Kasumi-1 (cell line): Measurements from ENCODE around the gene PWP1.
A peak's percentile ranks its signal among the peaks of the same experiment; 100 is the strongest.

Source experiments
- DNase-seq, 2 experiments: peaks; one replicate each; lab custom pipeline; 2025; lab: John Stamatoyannopoulos, UW

The PWP1 gene

DNA sequence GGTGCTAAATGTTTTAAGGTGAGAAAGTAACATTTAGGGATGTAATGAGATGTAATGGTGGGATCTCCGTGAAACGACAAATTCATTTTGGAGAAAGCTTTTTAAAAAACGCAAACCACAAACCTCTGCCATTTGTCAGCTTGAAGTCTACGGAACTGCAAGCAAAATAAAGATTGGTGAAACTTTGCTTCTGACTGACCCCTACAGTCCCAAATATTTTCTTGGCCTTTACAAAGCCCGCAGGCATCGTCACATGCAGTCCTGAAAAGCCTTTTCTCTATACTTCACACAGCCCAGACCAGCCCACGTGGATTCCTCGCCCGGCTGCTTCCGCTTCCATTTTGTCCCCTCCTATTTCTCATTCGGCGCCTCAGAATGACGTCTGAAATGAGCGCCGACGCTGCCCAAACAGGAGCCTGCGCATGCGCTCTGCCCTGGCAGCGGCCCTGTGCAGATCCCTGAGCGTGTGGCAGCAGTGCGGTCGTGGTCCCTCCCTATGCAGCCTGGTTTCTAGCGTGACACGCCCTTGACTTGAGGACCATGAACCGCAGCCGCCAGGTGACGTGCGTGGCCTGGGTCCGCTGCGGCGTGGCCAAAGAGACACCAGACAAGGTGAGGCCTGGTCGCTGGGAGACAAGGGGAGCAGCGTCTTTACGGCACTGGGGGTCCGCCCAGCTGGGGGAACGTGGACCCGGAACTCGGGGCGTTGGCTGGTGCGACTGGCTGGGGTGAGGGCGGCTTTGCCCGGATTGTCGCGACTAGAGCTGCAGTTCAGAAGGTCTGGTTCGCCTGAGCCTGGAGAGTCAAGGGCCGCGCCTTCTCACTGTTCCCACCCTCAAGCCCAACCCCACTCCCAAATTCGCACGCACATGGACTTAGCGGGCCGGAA, at the start of gene PWP1:
PWP1 (plus strand) TSS at position 440 of the 889 bp plus-strand sequence; CDS start at position 541, 101 bp downstream.
- DNase-seq: peak; percentile 91 to 93

DNA sequence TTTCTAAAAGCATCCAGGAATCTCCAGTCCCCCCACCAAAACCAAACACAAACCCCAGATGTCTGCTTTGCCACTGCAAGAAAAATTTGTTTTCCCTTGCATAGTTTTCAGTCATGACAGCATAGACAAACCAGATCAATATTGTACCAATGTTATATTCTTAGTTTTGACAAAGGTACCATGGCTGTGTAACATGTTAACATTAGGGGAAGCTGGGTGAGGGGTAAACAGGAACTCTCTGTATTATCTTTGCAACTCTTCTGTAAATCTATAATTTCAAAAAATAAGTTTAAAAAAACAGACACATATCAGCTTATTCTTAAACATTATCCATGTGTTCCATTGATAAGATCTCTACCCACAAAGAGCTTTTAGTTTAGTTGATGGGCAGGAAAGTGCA, 44.4 kb upstream of the PWP1 start:
- no peak for DNase-seq

DNA sequence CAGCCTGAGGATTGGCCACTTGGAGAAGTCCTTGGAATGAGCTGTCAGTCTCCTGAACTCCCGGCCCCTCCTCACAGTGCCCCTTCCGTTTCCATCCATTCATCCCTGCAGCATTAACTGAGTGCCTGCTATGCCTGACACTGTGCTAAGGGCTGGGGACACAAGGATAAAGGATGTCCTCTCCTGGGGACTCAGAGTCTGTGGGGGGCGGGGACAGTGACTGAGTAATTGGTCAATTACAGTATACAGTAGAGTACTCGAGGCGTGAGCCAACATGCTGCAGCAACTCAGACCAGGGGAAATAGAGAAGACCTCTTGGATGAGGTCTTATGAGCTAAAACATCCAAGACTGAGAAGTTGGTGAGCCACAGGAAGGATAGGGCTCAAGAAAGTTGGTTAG, 43.4 kb upstream of the PWP1 start:
- DNase-seq: no peak

DNA sequence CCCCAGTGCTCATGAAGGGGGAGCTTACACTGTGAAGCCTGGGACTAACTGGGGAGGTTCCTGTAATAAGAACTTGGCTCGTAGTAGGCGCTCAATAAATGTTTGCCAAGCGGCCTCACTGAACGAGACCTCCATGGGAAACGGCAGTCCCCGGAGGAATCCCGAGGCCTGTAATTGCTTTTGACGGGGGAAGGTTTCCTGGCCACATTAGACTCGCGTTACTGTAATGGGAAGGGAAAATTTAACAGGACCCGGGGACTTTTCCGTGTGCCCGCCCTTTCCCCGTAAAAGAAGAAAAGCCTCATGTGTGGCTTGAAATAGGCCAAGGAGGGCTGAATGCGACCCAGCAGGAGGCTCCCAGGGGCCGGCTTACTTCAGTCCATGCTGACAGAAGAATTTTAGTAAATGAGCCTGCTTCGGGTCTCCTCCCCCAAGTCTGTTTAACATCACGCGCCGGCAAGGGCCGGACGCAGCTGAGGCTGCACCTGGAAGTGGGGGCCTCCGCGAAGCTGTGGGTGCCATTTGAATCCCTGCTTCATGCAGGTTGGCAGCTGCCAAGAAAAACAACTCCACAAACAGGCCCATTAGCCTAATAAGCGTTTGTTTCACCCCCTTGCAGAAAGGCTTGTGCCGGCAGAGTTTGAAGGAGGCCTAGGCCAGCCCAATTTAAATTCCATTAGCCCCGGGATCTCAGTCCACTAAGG, 39.8 kb upstream of the PWP1 start:
- DNase-seq: no peak

DNA sequence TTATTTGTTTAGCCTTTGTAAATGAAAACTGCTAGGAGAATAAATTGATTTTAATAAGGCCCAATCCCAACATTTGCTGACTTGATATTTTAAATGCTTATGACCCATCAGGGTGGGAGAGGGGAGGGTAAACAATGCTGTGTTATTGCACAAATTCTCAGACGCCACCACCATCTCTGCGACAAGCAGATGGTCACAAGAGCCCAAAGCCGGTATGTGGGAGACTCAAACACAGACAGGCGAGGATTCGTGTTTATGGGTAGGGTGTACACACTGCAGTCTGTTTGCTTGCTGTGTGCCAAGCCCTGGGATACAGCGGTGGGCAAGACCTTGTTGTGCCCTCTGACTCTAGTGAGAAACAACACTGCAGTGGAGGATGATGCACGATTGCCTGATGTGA, 39.2 kb upstream of the PWP1 start:
- DNase-seq: no peak

DNA sequence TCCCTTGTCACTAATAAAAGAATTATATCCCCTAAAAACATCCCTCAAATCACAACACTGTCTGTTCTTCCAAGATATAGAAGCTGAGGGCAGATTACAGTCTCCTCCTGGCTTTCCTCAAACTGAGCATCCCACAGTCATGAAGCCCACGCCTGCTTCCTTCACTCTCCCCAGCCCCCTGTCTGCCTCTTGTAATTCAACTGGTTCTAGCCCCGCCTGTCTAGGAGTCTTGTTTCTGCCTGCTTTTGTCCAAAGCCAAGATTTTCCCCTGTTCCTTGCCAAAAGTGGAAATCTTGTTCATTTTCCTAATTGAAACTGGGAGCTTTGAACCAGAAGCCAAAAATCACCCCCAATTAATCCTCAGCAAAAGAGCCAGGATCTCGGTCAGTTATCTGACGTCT, 35.9 kb upstream of the PWP1 start:
- DNase-seq: no peak

DNA sequence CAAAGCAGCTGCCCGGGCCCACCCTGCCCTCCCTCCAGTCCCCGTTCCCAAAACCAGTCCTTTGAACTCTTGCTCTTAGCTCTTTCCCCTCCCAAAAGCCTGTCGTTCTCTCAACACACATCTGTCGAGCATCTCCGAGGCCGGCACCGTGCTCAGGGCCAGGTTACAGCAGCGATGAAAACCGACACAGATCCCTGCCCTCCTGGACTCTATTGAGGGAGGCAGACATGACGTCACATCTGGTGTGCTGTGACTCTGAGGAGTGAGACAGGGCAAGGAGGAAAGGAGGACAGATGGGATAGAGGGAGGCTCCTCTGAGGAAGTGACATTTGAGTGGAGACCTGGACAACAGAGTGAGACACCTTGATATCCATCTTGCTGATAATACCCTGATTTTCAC, 34.6 kb upstream of the PWP1 start:
- no peak for DNase-seq

DNA sequence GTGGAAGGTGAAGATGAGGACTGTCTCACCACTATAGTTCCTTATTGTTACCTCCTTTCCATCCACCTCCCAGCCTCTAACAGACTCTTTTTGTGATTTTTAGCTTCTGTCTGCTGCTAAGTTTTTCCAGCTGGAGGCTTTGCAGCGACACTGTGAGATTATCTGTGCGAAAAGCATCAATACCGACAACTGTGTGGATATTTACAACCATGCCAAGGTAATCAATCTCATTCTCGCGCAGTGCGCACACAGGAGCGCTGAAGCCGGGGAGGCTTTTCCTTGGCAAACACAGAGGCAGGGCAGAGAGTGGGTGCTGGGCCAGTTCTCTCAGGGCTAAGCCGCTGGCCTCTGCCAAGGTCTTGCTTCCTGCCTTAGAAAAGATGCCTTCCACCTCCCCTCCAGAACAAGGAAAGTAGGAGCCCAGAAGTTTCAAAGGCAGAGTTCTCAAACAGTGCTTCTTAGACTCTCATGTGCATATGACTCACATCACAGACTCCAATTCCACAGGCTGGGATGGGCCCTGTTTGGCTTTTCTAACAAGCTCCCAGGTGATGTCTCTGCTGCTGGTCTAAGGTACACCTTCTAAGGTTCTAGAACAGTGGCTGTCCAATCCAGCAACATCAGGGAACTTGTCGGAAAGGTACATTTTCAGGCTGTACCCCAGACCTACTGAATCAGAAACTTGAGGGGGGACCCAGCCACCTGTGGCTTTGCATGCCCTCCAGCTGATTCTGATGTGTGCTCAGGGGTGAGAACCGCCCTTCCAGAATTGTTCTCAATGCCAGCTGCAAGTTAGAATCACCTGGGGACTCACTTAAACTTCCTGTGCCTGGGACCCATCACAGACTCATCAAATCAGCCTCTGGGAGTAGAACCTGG, 33.8 kb upstream of the PWP1 start:
- DNase-seq: no peak

DNA sequence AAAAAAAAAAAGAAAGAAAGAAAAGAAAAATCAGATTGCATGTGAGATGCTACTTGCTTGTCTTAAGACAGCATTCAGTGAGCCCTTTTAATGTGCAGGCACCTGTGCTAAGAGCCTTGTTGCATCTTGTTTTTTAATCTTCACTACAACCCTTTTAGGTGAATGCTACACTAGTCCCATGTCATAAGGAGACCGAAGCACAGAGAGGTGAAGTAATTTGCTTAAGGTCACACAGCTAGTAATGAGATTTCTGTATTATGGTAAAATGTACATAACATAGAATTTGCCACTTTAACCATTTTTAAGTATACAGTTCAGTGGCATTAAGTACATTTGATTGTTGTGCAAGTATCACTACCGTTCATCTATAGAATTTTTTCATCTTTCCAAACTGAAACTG, 32.1 kb upstream of the PWP1 start:
- DNase-seq: no peak

DNA sequence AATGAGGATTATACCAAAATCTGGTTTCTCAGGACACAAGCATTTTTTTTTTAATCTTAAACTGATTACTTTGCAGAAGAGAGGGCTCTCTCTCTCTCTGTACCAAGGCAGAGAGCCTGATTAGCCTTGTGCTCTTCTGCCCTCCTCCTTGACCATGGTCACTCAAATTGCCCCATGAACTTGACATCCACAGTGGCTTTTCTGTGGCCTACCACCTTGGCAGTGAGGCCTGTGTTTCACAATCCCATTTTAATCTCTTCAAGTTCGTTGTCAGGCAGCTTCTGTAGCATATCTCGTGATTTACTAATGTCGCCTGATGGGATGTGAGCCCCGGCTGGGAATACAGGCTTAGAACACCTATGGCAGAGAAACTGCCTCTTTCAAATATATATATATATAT, 30.7 kb upstream of the PWP1 start:
- no peak for DNase-seq

DNA sequence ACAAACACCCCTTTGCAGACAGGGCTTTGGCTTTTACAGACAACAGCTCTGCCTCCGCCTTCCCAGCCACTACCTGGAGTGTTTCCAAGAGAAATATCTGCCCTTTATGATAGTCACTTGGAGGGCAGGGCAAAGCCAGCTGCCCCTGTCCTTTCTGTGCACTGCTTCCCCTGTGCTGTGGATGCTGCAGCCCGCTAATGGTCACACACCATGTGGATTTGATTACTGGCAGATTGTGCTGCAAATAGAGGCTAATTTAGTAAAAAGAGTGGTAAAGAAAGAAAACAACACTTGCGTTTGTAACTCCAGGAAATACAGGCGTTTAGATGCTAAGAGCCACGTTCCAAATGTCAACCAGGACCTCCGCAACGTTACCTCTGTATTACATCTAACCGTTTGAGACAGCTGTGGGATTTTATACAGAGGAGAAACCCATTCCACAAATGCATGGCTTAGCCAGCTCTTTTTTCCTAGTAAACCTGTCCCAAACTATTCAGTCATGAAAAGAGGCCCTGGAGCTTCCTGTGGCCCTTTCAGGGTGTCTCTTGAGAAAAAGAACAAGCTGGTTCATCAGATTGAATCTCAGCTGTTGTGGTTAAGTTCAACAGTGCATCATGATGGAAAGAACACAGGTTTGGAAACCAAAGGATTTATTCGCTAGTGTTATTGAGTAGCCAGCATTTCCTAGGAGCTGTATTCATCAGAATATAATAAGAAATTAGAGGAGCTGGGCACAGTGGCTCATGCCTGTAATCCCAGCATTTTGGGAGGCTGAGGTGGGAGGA, 30.1 kb upstream of the PWP1 start:
- no peak for DNase-seq

DNA sequence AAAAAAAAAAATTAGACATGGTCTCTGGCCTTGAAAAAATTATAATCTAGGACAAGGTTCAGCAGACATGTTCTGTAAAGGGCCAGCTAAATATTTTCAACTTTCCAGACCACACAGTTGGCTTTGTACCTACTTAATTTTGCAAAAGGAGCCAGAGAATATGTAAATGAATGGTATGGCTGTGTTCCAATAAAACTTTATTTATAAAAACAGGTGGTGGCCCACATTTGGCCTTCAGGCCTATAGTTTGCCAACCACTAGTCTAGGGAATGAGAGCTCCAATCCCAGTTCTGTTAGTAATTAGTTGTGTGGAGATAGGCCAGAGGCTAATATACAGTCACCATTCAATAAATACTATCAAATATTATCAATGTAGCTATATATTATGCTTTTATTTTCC, 29.3 kb upstream of the PWP1 start:
- no peak for DNase-seq

DNA sequence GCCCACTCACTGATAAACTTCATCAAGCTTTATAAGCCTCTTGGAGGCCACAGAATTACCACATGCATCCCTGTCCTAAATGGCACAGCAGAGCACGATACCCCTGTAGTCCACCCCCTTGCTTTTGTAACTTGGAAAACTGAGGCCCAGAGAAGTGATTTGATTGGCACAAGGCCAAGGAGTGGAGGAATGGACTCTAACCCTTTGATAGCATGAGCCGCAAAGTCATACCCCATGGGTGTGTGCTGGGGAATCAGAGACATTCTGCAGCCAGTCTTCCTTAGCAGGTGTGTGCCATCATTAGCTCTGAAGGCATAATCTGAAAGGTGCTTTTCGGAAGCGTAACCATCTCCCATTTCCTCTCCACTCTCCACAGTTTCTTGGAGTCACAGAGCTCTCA, 28.5 kb upstream of the PWP1 start:
- DNase-seq: no peak

DNA sequence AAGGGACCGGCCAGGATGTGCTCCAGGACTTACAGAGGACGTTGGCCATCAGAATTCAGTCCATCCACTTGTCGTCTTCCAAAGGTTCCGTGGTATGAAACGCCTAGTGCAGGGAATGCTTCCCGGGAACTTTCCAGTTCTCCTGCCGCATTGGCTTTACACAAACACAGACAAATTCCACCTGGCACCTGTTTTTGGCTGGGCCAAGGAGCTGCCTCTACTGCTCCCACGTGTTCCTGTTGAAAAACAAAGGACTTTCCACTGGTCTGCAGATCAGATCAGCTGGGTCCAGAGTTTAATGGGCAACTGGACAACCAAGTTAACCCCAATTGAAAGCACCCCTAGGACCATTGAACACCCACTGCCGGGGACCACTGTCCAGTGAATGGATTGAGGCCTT, 28.0 kb upstream of the PWP1 start:
- no peak for DNase-seq

DNA sequence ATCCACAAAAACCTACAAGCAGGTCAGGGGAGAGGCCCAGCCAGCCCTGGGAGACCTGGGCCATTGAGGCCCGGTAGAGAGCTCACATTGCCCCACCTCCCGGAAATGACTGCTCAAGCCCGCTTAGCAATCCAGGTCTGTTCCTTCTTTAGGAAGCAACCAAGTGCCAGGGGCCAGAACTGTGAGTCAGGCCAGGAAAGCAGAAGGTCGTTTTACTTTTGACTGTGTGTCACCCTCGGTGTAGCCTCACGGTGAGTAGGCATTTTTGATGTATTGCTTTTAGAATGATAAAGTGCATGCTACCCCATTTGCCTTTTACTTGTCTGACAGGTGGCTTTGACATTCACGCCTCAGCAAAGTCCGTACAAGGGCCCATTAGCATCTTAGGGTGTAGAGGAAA, 25.4 kb upstream of the PWP1 start:
- DNase-seq: no peak

DNA sequence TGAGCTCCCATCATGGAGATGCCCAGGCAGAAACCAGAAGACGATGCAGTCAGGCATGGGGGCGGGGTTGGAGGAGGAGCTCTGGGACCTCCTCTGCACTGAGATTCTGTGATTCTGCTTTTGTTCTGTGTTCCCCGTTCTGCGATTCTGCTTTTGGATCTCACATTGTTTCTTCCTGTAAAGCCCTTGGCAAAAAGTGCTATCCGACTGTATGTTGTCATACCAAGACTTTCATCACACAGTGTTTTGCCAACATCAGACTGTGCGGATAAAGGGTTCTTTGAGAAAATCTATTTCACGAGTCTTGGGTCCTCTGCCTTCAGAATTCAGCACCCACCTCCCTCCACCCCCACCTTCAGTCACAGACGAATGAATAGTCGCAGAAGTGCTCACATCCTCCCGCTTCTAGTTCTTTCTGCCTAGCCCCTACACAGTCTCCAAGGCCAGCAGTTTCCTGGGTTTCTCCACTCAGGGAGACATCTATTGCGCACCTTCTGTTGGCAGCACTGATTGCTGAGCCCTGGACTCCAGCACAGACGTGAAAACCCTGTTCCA, 24.7 kb upstream of the PWP1 start:
- DNase-seq: no peak

DNA sequence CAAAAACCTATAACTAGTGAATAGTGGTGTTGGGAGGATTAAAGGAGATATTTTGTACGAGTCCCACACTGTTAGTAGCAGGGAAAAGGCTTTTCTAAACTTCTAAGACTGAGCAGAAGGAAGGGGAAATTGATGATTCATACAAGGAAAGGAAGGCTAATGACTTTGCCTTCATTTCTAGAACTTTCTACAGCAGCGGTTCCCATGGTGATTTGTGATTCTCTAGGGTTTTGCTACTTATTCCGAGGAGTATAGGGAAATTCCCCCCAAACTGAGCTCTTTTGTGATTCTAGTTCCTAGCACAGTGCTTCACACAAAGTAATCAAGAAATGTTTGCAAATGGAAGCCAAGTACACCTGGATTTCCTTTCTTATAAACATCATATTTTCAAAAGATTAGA, 23.8 kb upstream of the PWP1 start:
- no peak for DNase-seq

DNA sequence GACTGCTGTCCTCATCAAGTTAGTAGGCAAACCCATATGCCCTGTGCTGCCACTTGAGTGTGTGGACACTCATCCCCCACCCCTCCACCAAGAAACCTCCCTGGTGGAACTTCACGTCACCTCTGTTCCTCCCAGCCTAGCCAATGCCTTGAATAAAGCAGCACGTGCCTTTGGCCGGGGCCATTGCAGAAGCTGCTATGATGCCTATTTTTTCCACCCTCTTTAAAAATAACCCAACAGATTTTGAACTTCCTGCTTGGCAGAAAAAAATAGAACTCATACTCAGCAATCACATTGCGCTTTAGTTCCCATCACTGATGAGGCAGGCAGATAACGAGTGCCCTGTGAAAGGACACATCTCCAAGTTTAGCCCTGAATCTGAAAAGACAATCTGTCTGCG, 23.1 kb upstream of the PWP1 start:
- DNase-seq: no peak

DNA sequence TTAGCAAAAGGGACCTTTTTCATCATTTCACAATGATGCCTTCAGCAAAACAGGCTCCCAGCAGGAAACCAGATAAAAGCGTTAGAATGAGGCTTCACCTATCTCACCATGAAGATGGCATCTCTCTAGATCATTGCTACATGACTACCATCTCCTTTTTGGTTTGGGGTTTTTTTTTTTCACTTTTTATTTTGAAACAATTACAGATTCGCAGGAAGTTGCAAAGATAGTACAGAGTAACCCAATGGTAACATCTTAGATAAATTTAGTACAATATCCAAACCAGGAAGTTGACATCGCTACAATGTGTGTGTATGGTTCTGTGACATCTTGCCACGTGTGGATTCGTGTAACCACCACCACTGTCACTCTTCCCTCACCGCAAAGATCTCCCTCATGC, 22.3 kb upstream of the PWP1 start:
- DNase-seq: no peak

DNA sequence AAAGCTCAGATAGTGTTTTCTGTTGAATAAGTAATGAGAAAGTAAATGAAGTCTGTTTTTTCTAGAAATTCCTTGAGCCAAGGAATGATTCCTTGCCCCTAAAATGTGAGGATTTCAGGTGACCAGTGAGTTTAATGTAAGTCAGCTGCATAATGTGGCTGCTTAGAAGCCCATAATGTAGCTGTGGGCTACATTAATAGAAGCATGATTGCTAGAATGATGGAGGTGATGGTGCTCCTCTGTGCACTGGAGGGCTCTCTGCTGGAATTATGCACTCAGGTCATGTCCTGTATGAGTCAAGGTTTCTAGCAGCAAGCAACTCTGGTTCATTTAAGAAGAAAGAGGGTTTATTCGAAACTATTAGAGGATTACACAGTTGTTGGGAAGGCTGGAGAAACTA, 19.6 kb upstream of the PWP1 start:
- no peak for DNase-seq

DNA sequence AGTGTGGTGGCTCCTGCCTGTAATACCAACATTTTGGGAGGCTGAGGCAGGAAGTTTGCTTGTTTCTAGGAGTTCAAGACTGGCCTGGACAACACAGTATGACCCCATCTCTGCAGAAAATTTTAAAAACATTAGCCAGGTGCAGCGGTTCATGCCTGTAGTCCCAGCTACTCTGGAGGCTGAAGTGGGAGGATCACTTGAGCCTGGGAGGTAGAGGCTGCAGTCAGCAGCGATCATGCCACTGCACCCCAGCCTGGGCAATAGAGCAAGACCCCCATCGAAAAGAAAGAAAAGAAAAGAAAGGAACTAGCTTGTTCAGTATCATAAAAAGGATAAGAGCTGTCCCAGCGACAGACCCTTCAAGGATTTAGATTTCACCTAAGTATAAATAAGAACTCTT, 18.1 kb upstream of the PWP1 start:
- DNase-seq: no peak
